Measurements from ENCODE around the gene STK10.

GRCh38 chr5:172118891-172119290 lies 69.1 kb downstream of the STK10 start:
- no peak for TF ChIP-seq CTCF (optimal IDR thresholded peaks at IDR 0.05 in 1 of 3, IDR thresholded peaks at IDR 0.05 in 1 of 3, conservative IDR thresholded peaks at IDR 0.05 in 1 of 3; ENCODE audit: extremely low read depth in 1 of 3, insufficient read depth in 2 of 3, low read length in 3 of 3)
- no peak for TF ChIP-seq EZH2 (IDR thresholded peaks at IDR 0.05; ENCODE audit: low read length)
